K562 (cell line): ENCODE data around the gene LAPTM4A. TPM values are rescaled to one million over a fixed set of nuclear protein-coding genes. Genes with fewer than 3 reads are reported as not detected.

Experiments
- ATAC-seq: fragments of 200-7000 bp; cut with Tn5 transposase; 3 replicates; pipeline ENCODE4 v1.9.1; 2020; ENCODE audit warnings: moderate library complexity
- BruUV-seq: library from RNA; stranded (reverse); fragments of 400-500 nt; replicated peaks from 2 replicates; lab custom pipeline; 2021; lab: Mats Ljungman, UMichigan
- CTCF ChIA-PET: fragments of 300-600 bp; formaldehyde crosslinking; extraction: SDS; loops from one replicate; lab custom pipeline; 2021; ENCODE audit warnings: low intra/inter-chr PET ratio; lab: Yijun Ruan, JAX
- POLR2A ChIA-PET: fragments of 300-600, 350-650 bp; sonication (Branson Sonifier 250); formaldehyde crosslinking; extraction: SDS; loops from one replicate; lab custom pipeline; 2021; ENCODE audit warnings: antibody characterized with exemption, inconsistent platforms; lab: Yijun Ruan, JAX
- DNase-seq, 4 experiments: peaks; one replicate each; pipeline versions ENCODE4 v3.0.0 to v3.0.0-alpha.2; 2011 to 2018; ENCODE audit warnings: low spot score in 3 of 4, mixed read lengths in 3 of 4; ENCODE audit errors: extremely low read depth in 1 of 4
- FAIRE-seq: peaks from 2 replicates; lab custom pipeline; 2011; peaks lifted over from hg19 to GRCh38; lab: Jason Lieb, UNC
- H2AFZ ChIP-seq: 2 replicates; pipeline ENCODE4 v1.6.0; 2011; ENCODE audit warnings: low read depth, low read length, control low read depth, inconsistent platforms
- H3K27ac ChIP-seq: fragments of 200-600 bp; 3 replicates; pipeline ENCODE4 v1.8.0; 2011; ENCODE audit warnings: low read depth, mild to moderate bottlenecking, control low read depth, inconsistent platforms, low read length, moderate library complexity, mixed read lengths; ENCODE audit errors: extremely low read depth
- H3K27me3 ChIP-seq, 2 experiments: fragments of 300-600 bp in 1 of 2; 2 replicates in 1 of 2; 3 replicates in 1 of 2; pipeline versions ENCODE4 v1.6.0 to v1.8.0; 2011; ENCODE audit warnings: inconsistent platforms in 2 of 2, low read length in 2 of 2, mild to moderate bottlenecking in 1 of 2, mixed read lengths in 1 of 2, moderate library complexity in 1 of 2; ENCODE audit not compliant: control insufficient read depth in 2 of 2, insufficient read depth in 2 of 2
- H3K36me3 ChIP-seq: fragments of 300-600 bp; 3 replicates; pipeline ENCODE4 v1.8.0; 2011; ENCODE audit warnings: mild to moderate bottlenecking, low read length, inconsistent platforms; ENCODE audit not compliant: control insufficient read depth, insufficient read depth
- H3K4me1 ChIP-seq, 2 experiments: fragments of 200-600 bp in 1 of 2; replicated peaks in 1 of 2; 2 replicates in 1 of 2; 3 replicates in 1 of 2; pipeline versions ENCODE4 v1.5.1 to v1.8.0; 2011; ENCODE audit warnings: inconsistent platforms in 2 of 2, low read length in 2 of 2, mild to moderate bottlenecking in 1 of 2, mixed read lengths in 1 of 2, moderate library complexity in 1 of 2; ENCODE audit not compliant: control insufficient read depth in 2 of 2, insufficient read depth in 2 of 2
- H3K4me2 ChIP-seq: 2 replicates; pipeline ENCODE4 v1.6.1; 2011; ENCODE audit warnings: low read length, control low read depth, inconsistent platforms, mixed read lengths; ENCODE audit not compliant: insufficient read depth
- H3K4me3 ChIP-seq: fragments of 200-600 bp; sonication (generic), shearing (Covaris generic); 2 replicates; pipeline ENCODE4 v1.5.1; 2016; ENCODE audit warnings: control low read depth, inconsistent platforms
- H3K79me2 ChIP-seq: fragments of 200-600 bp; 3 replicates; pipeline ENCODE4 v1.8.0; 2011; ENCODE audit warnings: low read length, inconsistent platforms; ENCODE audit not compliant: control insufficient read depth, insufficient read depth
- H3K9ac ChIP-seq, 2 experiments: 2 replicates each; pipeline versions ENCODE4 v1.6.0 to v1.6.1; 2011; ENCODE audit warnings: low read depth in 2 of 2, low read length in 2 of 2, control low read depth in 1 of 2, inconsistent platforms in 1 of 2, mild to moderate bottlenecking in 1 of 2, mixed read lengths in 1 of 2; ENCODE audit not compliant: insufficient read depth in 1 of 2
- H3K9me1 ChIP-seq: one replicate; pipeline ENCODE4 v1.6.0; 2011; ENCODE audit warnings: inconsistent platforms, mild to moderate bottlenecking, low read length, moderate library complexity; ENCODE audit not compliant: control insufficient read depth, insufficient read depth
- H3K9me3 ChIP-seq: replicated peaks from 2 replicates; pipeline ENCODE4 v1.5.1; 2011; ENCODE audit warnings: low read depth, low read length, inconsistent platforms; ENCODE audit not compliant: control insufficient read depth, insufficient read depth
- H4K20me1 ChIP-seq: replicated peaks from 2 replicates; pipeline ENCODE4 v1.6.1; 2011; ENCODE audit warnings: low read length, inconsistent platforms, mixed read lengths; ENCODE audit not compliant: control insufficient read depth, insufficient read depth
- HSF4 ChIP-seq: fragments of 250-450 bp; sonication (Bioruptor Pico); IDR thresholded peaks from 2 replicates; pipeline ENCODE4 v2.1.2; 2022; ENCODE audit warnings: mild to moderate bottlenecking, moderate library complexity, borderline replicate concordance
- in situ Hi-C: fragments of 300-500 bp; cut with MboI; formaldehyde crosslinking; loops from 4 replicates; pipeline ENCODE4 v1.15.0; 2018; ENCODE audit warnings: inconsistent platforms, mixed read lengths
- intact Hi-C: fragments of 100-400 bp; cut with micrococcal nuclease; formaldehyde crosslinking; loops from 2 replicates; pipeline ENCODE4 v1.14.2; 2022
- polyA plus RNA-seq, 8 experiments: library from polyadenylated mRNA; depleted of rRNA in 4 of 8; stranded (reverse) in 5 of 8; unstranded in 3 of 8; fragments of >200 nt; fragmentation: Nextera tagmentation in 2 of 8; fragmentation: Illumina TruSeq in 1 of 8; extraction: Ambion mirVana in 2 of 8; extraction: Trizol in 1 of 8; gene quantifications; 2 replicates each; pipeline versions ENCODE4 v1.2.1 to v1.2.3, GENCODE V29; 2011 to 2014; ENCODE audit warnings: inconsistent platforms in 1 of 8, missing spikeins in 1 of 8
- total RNA-seq, 7 experiments: library from RNA; depleted of rRNA in 6 of 7; stranded (reverse); fragments of >200 nt in 6 of 7; fragmentation: Illumina TruSeq in 2 of 7; extraction: Trizol in 2 of 7; gene quantifications; 2 replicates each; pipeline versions ENCODE4 v1.2.1 to v1.2.3, GENCODE V29; 2011 to 2021; ENCODE audit warnings: low replicate concordance in 1 of 7
- TF ChIP-seq, protein P1 (sequence below): fragments of 200-600 bp; sonication (generic); IDR thresholded peaks from one replicate; pipeline ENCODE4 v1.6.1; 2012; ENCODE audit warnings: mild to moderate bottlenecking, low read depth, low read length, inconsistent platforms

LAPTM4A gene
- total and polyA plus RNA-seq, 9 of the 15 experiments (the other 6 are each of a cell fraction or from before 2014, with no cell fraction given), result 13.4 to 157 (median 50.1) TPM

DNA sequence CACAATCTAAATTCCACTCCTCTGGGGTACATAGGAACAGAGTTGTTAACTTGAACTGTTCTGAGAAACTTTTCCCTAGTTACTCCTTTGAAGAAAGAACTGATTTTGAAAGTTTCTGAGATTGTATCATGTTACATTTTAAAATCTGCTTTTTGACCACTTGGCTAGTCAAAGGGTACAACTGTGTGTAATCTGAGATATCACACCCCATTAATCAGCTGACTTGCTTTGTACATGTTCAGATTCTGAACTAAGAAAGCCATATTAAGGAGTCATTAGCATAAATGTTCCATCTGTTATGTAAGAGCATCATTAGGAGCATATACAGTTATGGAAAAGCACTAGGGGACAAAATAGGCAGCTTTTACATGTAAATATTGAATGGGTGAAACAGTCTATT lies 57.7 kb downstream of the LAPTM4A start:
- ATAC-seq (no peak), FAIRE-seq (no peak), DNase-seq (no peak)
- Histone ChIP-seq H3K9ac (no peak overlapping the region), H3K4me3 (no peak overlapping the region), H3K4me1 (peaks cover 0 to 9% of the 10 kb centered on the region in 2 experiments; a peak in 2 of 5 replicates), H2AFZ (no peak overlapping the region), H3K27ac (no peak overlapping the region), H3K79me2 (peaks cover 11% of the 10 kb centered on the region; the same call in 1 of the 3 replicates), H3K4me2 (no peak overlapping the region), H3K9me1 (no peaks in the 10 kb centered on the region), H3K27me3 (no peaks in the 10 kb centered on the region; a peak in 3 of 5 replicates), H3K36me3 (no peaks in the 10 kb centered on the region), H3K9me3 (no peaks in the 10 kb centered on the region), H4K20me1 (no peaks in the 10 kb centered on the region)
- in situ Hi-C loops (no loop called here), intact Hi-C loops (no loop called here)
- CTCF ChIA-PET, result no interaction called here
- no peak for TF ChIP-seq HSF4 (CRISPR knock-in tag)
- TF ChIP-seq, protein P1, sequence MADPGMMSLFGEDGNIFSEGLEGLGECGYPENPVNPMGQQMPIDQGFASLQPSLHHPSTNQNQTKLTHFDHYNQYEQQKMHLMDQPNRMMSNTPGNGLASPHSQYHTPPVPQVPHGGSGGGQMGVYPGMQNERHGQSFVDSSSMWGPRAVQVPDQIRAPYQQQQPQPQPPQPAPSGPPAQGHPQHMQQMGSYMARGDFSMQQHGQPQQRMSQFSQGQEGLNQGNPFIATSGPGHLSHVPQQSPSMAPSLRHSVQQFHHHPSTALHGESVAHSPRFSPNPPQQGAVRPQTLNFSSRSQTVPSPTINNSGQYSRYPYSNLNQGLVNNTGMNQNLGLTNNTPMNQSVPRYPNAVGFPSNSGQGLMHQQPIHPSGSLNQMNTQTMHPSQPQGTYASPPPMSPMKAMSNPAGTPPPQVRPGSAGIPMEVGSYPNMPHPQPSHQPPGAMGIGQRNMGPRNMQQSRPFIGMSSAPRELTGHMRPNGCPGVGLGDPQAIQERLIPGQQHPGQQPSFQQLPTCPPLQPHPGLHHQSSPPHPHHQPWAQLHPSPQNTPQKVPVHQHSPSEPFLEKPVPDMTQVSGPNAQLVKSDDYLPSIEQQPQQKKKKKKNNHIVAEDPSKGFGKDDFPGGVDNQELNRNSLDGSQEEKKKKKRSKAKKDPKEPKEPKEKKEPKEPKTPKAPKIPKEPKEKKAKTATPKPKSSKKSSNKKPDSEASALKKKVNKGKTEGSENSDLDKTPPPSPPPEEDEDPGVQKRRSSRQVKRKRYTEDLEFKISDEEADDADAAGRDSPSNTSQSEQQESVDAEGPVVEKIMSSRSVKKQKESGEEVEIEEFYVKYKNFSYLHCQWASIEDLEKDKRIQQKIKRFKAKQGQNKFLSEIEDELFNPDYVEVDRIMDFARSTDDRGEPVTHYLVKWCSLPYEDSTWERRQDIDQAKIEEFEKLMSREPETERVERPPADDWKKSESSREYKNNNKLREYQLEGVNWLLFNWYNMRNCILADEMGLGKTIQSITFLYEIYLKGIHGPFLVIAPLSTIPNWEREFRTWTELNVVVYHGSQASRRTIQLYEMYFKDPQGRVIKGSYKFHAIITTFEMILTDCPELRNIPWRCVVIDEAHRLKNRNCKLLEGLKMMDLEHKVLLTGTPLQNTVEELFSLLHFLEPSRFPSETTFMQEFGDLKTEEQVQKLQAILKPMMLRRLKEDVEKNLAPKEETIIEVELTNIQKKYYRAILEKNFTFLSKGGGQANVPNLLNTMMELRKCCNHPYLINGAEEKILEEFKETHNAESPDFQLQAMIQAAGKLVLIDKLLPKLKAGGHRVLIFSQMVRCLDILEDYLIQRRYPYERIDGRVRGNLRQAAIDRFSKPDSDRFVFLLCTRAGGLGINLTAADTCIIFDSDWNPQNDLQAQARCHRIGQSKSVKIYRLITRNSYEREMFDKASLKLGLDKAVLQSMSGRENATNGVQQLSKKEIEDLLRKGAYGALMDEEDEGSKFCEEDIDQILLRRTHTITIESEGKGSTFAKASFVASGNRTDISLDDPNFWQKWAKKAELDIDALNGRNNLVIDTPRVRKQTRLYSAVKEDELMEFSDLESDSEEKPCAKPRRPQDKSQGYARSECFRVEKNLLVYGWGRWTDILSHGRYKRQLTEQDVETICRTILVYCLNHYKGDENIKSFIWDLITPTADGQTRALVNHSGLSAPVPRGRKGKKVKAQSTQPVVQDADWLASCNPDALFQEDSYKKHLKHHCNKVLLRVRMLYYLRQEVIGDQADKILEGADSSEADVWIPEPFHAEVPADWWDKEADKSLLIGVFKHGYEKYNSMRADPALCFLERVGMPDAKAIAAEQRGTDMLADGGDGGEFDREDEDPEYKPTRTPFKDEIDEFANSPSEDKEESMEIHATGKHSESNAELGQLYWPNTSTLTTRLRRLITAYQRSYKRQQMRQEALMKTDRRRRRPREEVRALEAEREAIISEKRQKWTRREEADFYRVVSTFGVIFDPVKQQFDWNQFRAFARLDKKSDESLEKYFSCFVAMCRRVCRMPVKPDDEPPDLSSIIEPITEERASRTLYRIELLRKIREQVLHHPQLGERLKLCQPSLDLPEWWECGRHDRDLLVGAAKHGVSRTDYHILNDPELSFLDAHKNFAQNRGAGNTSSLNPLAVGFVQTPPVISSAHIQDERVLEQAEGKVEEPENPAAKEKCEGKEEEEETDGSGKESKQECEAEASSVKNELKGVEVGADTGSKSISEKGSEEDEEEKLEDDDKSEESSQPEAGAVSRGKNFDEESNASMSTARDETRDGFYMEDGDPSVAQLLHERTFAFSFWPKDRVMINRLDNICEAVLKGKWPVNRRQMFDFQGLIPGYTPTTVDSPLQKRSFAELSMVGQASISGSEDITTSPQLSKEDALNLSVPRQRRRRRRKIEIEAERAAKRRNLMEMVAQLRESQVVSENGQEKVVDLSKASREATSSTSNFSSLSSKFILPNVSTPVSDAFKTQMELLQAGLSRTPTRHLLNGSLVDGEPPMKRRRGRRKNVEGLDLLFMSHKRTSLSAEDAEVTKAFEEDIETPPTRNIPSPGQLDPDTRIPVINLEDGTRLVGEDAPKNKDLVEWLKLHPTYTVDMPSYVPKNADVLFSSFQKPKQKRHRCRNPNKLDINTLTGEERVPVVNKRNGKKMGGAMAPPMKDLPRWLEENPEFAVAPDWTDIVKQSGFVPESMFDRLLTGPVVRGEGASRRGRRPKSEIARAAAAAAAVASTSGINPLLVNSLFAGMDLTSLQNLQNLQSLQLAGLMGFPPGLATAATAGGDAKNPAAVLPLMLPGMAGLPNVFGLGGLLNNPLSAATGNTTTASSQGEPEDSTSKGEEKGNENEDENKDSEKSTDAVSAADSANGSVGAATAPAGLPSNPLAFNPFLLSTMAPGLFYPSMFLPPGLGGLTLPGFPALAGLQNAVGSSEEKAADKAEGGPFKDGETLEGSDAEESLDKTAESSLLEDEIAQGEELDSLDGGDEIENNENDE, result no peak
- POLR2A ChIA-PET, result no interaction called here
- no TSS peak for BruUV-seq
